Activated naive CD8-positive, alpha-beta T cell treated with anti-CD3 and anti-CD28 coated beads, Interleukin-2, amount 10 ng/mL, durations not matched to agents 7 days and 5 days (primary cell): ENCODE data around the gene PPP2R5D. TPM values are rescaled to one million over a fixed set of nuclear protein-coding genes. Genes with fewer than 3 reads are reported as not detected.
"Not testable (repeated sequence)": the region's sequence is repeated elsewhere in the genome, so short reads cannot be mapped to it uniquely, and the experiment has no call there.

Source experiments
- ATAC-seq: fragments of 150-1000 bp; cut with Tn5 transposase; one replicate; pipeline ENCODE4 v1.10.0; 2021; ENCODE audit warnings: low read depth, moderate library complexity
- POLR2A ChIA-PET: fragments of 350-600 bp; sonication (Branson Sonifier 250); formaldehyde crosslinking; loops from one replicate; lab custom pipeline; 2021; ENCODE audit warnings: antibody characterized with exemption; lab: Charles Lee
- DNase-seq: peaks from one replicate; pipeline ENCODE4 v3.0.0; 2021
- H3K27ac Mint-ChIP-seq: one replicate; pipeline ENCODE4 v1.8.0; 2022; ENCODE audit warnings: mild to moderate bottlenecking, mixed read lengths
- H3K27me3 Mint-ChIP-seq: one replicate; pipeline ENCODE4 v1.8.0; 2022; ENCODE audit warnings: mild to moderate bottlenecking, moderate library complexity, mixed read lengths
- H3K36me3 Mint-ChIP-seq: one replicate; pipeline ENCODE4 v1.8.0; 2021; ENCODE audit warnings: mild to moderate bottlenecking, mixed read lengths
- H3K4me1 Mint-ChIP-seq: one replicate; pipeline ENCODE4 v1.8.0; 2021; ENCODE audit warnings: mixed read lengths
- H3K4me3 Mint-ChIP-seq: one replicate; pipeline ENCODE4 v1.8.0; 2022; ENCODE audit warnings: mild to moderate bottlenecking, moderate library complexity, mixed read lengths
- H3K9me3 Mint-ChIP-seq: one replicate; pipeline ENCODE4 v1.8.0; 2021; ENCODE audit warnings: mixed read lengths
- total RNA-seq, 2 experiments: library from RNA; stranded (reverse); gene quantifications; one replicate each; pipeline ENCODE4 v1.2.3, GENCODE V29; 2021

The PPP2R5D gene
- total RNA-seq, 2 experiments from 2014 or later: 54.7 to 58.8 TPM

GRCh38 chr6:43029120-43029519 is 44.8 kb downstream of the PPP2R5D start:
- Mint-ChIP-seq H3K36me3 (peaks cover 35% of the 10 kb centered on the region), H3K4me1 (peaks cover 12% of the 10 kb centered on the region), H3K27me3 (no peaks in the 10 kb centered on the region), H3K27ac (no peak overlapping the region), H3K4me3 (no peak overlapping the region), H3K9me3 (no peaks in the 10 kb centered on the region)
- ATAC-seq: no peak
- POLR2A ChIA-PET: interaction anchor here (1.4 kb wide), 1 partner anchor 9 kb away, joined by 3 read pairs; no protein-coding TSS in a partner anchor
- no peak for DNase-seq

- DNase-seq (no peak), ATAC-seq (no peak)
- Mint-ChIP-seq H3K36me3 (peaks cover 21% of the 10 kb centered on the region), H3K27ac (no peak overlapping the region), H3K4me3 (no peak overlapping the region), H3K4me1 (peaks cover 8% of the 10 kb centered on the region), H3K9me3 (no peaks in the 10 kb centered on the region), H3K27me3 (no peaks in the 10 kb centered on the region)
- POLR2A ChIA-PET: no interaction called here
These were observed 48.0 kb downstream of the PPP2R5D start for GRCh38 chr6:43032326-43032725.

- no peak for DNase-seq
- ATAC-seq: no peak
- no peaks in the 10 kb centered on the region for H3K9me3 Mint-ChIP-seq
- H3K27ac Mint-ChIP-seq: no peak overlapping the region
- no peak overlapping the region for H3K4me3 Mint-ChIP-seq
- POLR2A ChIA-PET: interaction anchor here (0.7 kb wide), 1 partner anchor 424 kb away, joined by 3 read pairs; no protein-coding TSS in a partner anchor
- peaks cover 18% of the 10 kb centered on the region for H3K36me3 Mint-ChIP-seq
- peaks cover 5% of the 10 kb centered on the region for H3K4me1 Mint-ChIP-seq
- H3K27me3 Mint-ChIP-seq: no peaks in the 10 kb centered on the region
These were observed 49.3 kb downstream of the PPP2R5D start for GRCh38 chr6:43033496-43034189.

GRCh38 chr6:43034190-43034525 is 49.8 kb downstream of the PPP2R5D start:
- ATAC-seq: no peak
- H3K9me3 Mint-ChIP-seq: no peaks in the 10 kb centered on the region
- H3K27me3 Mint-ChIP-seq: no peaks in the 10 kb centered on the region

GRCh38 chr6:43035495-43036194 is 51.3 kb downstream of the PPP2R5D start:
- POLR2A ChIA-PET: interaction anchor here (1.8 kb wide), 1 partner anchor 14 kb away, joined by 5 read pairs; the partner anchor contains the start of gene RRP36
- no peak for DNase-seq

More at GRCh38 chr6:43034190-43034525, 49.8 kb downstream of the PPP2R5D start:
- Mint-ChIP-seq H3K36me3 (peaks cover 18% of the 10 kb centered on the region), H3K27ac (no peak overlapping the region), H3K4me3 (no peak overlapping the region), H3K4me1 (peaks cover 5% of the 10 kb centered on the region)
- POLR2A ChIA-PET: interaction anchor here (1.8 kb wide), 1 partner anchor 13 kb away, joined by 5 read pairs; the partner anchor contains the start of gene RRP36
- no peak for DNase-seq

GRCh38 chr6:43036712-43037111 is 52.3 kb downstream of the PPP2R5D start:
- no peak for ATAC-seq
- Mint-ChIP-seq H3K27me3 (no peaks in the 10 kb centered on the region), H3K4me3 (no peak overlapping the region), H3K4me1 (peaks cover 7% of the 10 kb centered on the region), H3K36me3 (peaks cover 15% of the 10 kb centered on the region), H3K27ac (peak overlapping the region; percentile 43), H3K9me3 (no peaks in the 10 kb centered on the region)
- POLR2A ChIA-PET: interaction anchor here (1.5 kb wide), 1 partner anchor 17 kb away, joined by 3 read pairs; the partner anchor contains the start of gene CUL7
- DNase-seq: no peak

More at GRCh38 chr6:43035495-43036194, 51.3 kb downstream of the PPP2R5D start:
- Mint-ChIP-seq H3K27me3 (no peaks in the 10 kb centered on the region), H3K4me1 (peaks cover 8% of the 10 kb centered on the region), H3K36me3 (peaks cover 17% of the 10 kb centered on the region), H3K27ac (no peak overlapping the region), H3K9me3 (no peaks in the 10 kb centered on the region), H3K4me3 (no peak overlapping the region)
- no peak for ATAC-seq

GRCh38 chr6:43037197-43037596 is 52.8 kb downstream of the PPP2R5D start:
- ATAC-seq: no peak
- peaks cover 6% of the 10 kb centered on the region for H3K4me1 Mint-ChIP-seq

GRCh38 chr6:43037706-43038105 is 53.3 kb downstream of the PPP2R5D start:
- ATAC-seq (no peak), DNase-seq (no peak)
- H3K27ac Mint-ChIP-seq: no peak overlapping the region
- POLR2A ChIA-PET: interaction anchor here (0.8 to 1.5 kb wide), 2 partner anchors 16 to 17 kb away, joined by 3 read pairs; partner anchors contain the start of genes CUL7 and RRP36
- H3K9me3 Mint-ChIP-seq: no peaks in the 10 kb centered on the region
- H3K4me3 Mint-ChIP-seq: no peak overlapping the region
- no peaks in the 10 kb centered on the region for H3K27me3 Mint-ChIP-seq
- H3K36me3 Mint-ChIP-seq: peaks cover 12% of the 10 kb centered on the region
- peaks cover 6% of the 10 kb centered on the region for H3K4me1 Mint-ChIP-seq

More at GRCh38 chr6:43037197-43037596, 52.8 kb downstream of the PPP2R5D start:
- POLR2A ChIA-PET: interaction anchor here (0.8 to 1.5 kb wide), 2 partner anchors 16 kb away, joined by 3 read pairs; partner anchors contain the start of genes CUL7 and RRP36
- peaks cover 12% of the 10 kb centered on the region for H3K36me3 Mint-ChIP-seq
- H3K27ac Mint-ChIP-seq: peak overlapping the region; percentile 43
- no peak overlapping the region for H3K4me3 Mint-ChIP-seq
- H3K9me3 Mint-ChIP-seq: no peaks in the 10 kb centered on the region
- no peaks in the 10 kb centered on the region for H3K27me3 Mint-ChIP-seq
- DNase-seq: no peak

GRCh38 chr6:43038727-43039126 is 54.4 kb downstream of the PPP2R5D start:
- peaks cover 3% of the 10 kb centered on the region for H3K4me1 Mint-ChIP-seq
- no peak for ATAC-seq
- POLR2A ChIA-PET: interaction anchor here (1.0 kb wide), 1 partner anchor 15 kb away, joined by 3 read pairs; the partner anchor contains the start of gene CUL7
- H3K9me3 Mint-ChIP-seq: no peaks in the 10 kb centered on the region
- H3K36me3 Mint-ChIP-seq: peaks cover 8% of the 10 kb centered on the region
- H3K27me3 Mint-ChIP-seq: no peaks in the 10 kb centered on the region
- no peak overlapping the region for H3K27ac Mint-ChIP-seq
- DNase-seq: no peak
- no peak overlapping the region for H3K4me3 Mint-ChIP-seq

- Mint-ChIP-seq H3K27me3 (no peaks in the 10 kb centered on the region), H3K4me1 (peaks cover 3% of the 10 kb centered on the region), H3K9me3 (no peaks in the 10 kb centered on the region), H3K4me3 (no peak overlapping the region), H3K36me3 (peaks cover 8% of the 10 kb centered on the region), H3K27ac (peak overlapping the region; percentile 42)
- no peak for ATAC-seq
- DNase-seq: no peak
- POLR2A ChIA-PET: interaction anchor here (0.5 to 1.2 kb wide), 2 partner anchors 19 to 251 kb away, joined by 3 read pairs; partner anchors contain the start of genes KLC4 and MRPL2
These were observed 56.3 kb downstream of the PPP2R5D start for GRCh38 chr6:43040542-43041257.

GRCh38 chr6:43041475-43041874 is 57.1 kb downstream of the PPP2R5D start:
- DNase-seq, H3K27ac Mint-ChIP-seq, H3K36me3 Mint-ChIP-seq, ATAC-seq, H3K4me3 Mint-ChIP-seq, POLR2A ChIA-PET, H3K27me3 Mint-ChIP-seq, H3K4me1 Mint-ChIP-seq, H3K9me3 Mint-ChIP-seq: not testable (repeated sequence)

- DNase-seq (no peak), ATAC-seq (no peak)
- H3K4me3 Mint-ChIP-seq: no peak overlapping the region
- H3K4me1 Mint-ChIP-seq: peaks cover 3% of the 10 kb centered on the region
- H3K27me3 Mint-ChIP-seq: no peaks in the 10 kb centered on the region
- no peak overlapping the region for H3K27ac Mint-ChIP-seq
- POLR2A ChIA-PET: interaction anchor here (2.2 kb wide), 1 partner anchor 10 kb away, joined by 6 read pairs; the partner anchor contains the start of gene CUL7
- peaks cover 5% of the 10 kb centered on the region for H3K36me3 Mint-ChIP-seq
- no peaks in the 10 kb centered on the region for H3K9me3 Mint-ChIP-seq
These were observed 58.9 kb downstream of the PPP2R5D start for GRCh38 chr6:43043310-43043709.
